Esophagus muscularis mucosa (tissue), 3 donors: ENCODE measurements around the gene NIPSNAP2.

Experiments
- CTCF ChIP-seq, 3 experiments: fragments of 200-600 bp in 2 of 3; fragments of 450-650 bp in 1 of 3; sonication (generic) in 2 of 3; IDR thresholded peaks; one replicate each; pipeline ENCODE4 v1.5.1; 2017 to 2019; ENCODE audit warnings: antibody characterized with exemption in 3 of 3, mild to moderate bottlenecking in 2 of 3, moderate library complexity in 1 of 3
- POLR2A ChIP-seq: fragments of 450-650 bp; IDR thresholded peaks from one replicate; pipeline ENCODE4 v1.6.1; 2017; ENCODE audit warnings: antibody characterized with exemption, moderate library complexity, mild to moderate bottlenecking, low read depth
- POLR2AphosphoS5 ChIP-seq, 2 donors: sonication (generic); formaldehyde crosslinking; IDR thresholded peaks; one replicate each; pipeline ENCODE4 v1.6.1; 2017; ENCODE audit warnings: antibody characterized with exemption in 2 of 2

GRCh38 chr7:56009695-56010094 is 45.3 kb downstream of the NIPSNAP2 start:
- TF ChIP-seq CTCF (IDR thresholded peaks at IDR 0.05) (no peak), POLR2AphosphoS5 (IDR thresholded peaks at IDR 0.05) (peak in 1 of 2 donors; percentile 28), POLR2A (no peak)
